OCI-LY3 (cell line): ENCODE measurements around the gene BABAM2.

Source experiments
- EZH2phosphoT487 ChIP-seq: fragments of 200-600 bp; shearing (Covaris generic); IDR thresholded peaks from 2 replicates; pipeline ENCODE4 v1.6.1; 2018; ENCODE audit warnings: antibody characterized with exemption, mixed run types, low read depth
- TF ChIP-seq, protein P1 (sequence below): fragments of 200-600, 300-600 bp; sonication (generic); IDR thresholded peaks from 2 replicates; pipeline ENCODE4 v1.5.1; 2014; ENCODE audit warnings: antibody characterized with exemption, low read length, low read depth

DNA sequence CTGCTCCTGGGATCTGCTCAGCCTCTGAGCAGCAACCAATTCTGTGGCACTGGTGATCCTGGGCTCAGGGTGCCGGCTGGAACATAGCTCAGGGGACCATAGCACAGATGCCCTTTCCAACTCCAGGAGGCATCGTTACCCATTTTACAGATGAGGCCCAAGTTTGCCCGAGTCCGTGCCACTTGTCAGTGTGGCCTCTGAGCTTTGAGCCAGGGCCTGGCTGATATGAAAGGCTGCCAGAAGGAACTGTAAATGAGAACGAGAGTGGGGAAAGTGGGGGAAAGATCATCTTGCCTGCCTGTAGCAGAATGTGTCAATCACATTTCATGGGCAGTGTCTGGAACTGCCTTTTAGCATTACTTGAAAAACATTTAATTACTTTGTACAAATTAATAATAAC lies 478.8 kb downstream of the BABAM2 start:
- TF ChIP-seq, protein P1, sequence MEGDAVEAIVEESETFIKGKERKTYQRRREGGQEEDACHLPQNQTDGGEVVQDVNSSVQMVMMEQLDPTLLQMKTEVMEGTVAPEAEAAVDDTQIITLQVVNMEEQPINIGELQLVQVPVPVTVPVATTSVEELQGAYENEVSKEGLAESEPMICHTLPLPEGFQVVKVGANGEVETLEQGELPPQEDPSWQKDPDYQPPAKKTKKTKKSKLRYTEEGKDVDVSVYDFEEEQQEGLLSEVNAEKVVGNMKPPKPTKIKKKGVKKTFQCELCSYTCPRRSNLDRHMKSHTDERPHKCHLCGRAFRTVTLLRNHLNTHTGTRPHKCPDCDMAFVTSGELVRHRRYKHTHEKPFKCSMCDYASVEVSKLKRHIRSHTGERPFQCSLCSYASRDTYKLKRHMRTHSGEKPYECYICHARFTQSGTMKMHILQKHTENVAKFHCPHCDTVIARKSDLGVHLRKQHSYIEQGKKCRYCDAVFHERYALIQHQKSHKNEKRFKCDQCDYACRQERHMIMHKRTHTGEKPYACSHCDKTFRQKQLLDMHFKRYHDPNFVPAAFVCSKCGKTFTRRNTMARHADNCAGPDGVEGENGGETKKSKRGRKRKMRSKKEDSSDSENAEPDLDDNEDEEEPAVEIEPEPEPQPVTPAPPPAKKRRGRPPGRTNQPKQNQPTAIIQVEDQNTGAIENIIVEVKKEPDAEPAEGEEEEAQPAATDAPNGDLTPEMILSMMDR: no peak
- no peak for TF ChIP-seq EZH2phosphoT487
